ENCODE measurements around the gene WAC. TPM values are rescaled to one million over a fixed set of nuclear protein-coding genes. Genes with fewer than 3 reads are reported as not detected.
A peak's percentile ranks its signal among the peaks of the same experiment; 100 is the strongest.

WAC gene
- total and polyA plus RNA-seq, 7 donors = 39.1 to 180 (median 132) TPM

DNA sequence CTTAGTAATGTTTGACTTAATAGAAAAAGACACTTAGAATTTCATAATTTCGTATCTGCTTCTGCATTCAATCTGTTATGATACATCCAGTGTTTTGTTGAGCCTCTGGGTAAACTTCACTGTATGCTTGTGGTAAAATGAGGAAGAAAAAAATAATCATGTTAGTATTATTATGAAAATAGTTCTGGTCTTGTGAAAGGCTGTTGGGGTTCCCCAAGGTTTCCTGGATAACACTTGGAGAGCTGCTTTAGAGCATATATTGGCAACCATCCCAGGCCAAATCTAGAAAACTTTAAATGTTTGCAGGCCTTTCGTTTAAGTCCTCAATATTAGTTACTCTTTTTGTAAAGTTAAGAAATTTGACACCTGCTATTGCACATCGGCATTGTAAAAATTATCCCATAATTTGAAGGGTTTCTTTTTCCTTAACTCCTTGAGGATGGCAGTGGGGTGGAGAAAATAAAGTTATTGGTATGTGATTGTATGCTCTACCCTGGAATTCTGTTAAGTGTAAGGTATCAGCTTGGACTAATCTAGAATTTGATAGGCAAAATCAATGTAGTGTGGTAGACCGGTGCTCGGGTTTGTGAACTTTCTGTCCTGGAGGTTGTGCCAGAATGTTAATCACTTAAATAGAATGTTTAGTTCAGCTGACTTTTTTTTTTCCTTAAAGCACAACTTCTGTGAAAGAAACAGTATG lies 54.5 kb downstream of the WAC start:
- TF ChIP-seq EP300 (IDR thresholded peaks at IDR 0.05) (no peak), POLR2AphosphoS5 (IDR thresholded peaks at IDR 0.05) (no peak), POLR2A (IDR thresholded peaks at IDR 0.05) (no peak)
- TF ChIP-seq, protein P1, sequence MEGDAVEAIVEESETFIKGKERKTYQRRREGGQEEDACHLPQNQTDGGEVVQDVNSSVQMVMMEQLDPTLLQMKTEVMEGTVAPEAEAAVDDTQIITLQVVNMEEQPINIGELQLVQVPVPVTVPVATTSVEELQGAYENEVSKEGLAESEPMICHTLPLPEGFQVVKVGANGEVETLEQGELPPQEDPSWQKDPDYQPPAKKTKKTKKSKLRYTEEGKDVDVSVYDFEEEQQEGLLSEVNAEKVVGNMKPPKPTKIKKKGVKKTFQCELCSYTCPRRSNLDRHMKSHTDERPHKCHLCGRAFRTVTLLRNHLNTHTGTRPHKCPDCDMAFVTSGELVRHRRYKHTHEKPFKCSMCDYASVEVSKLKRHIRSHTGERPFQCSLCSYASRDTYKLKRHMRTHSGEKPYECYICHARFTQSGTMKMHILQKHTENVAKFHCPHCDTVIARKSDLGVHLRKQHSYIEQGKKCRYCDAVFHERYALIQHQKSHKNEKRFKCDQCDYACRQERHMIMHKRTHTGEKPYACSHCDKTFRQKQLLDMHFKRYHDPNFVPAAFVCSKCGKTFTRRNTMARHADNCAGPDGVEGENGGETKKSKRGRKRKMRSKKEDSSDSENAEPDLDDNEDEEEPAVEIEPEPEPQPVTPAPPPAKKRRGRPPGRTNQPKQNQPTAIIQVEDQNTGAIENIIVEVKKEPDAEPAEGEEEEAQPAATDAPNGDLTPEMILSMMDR (IDR thresholded peaks at IDR 0.05) = no peak
- Histone ChIP-seq H3K27me3 (no peaks in the 10 kb centered on the region), H3K27ac (peak overlapping the region; percentile 36 to 62 (median 50)), H3K4me3 (no peak overlapping the region), H3K4me1 (peaks cover 0 to 49% (median 28%) of the 10 kb centered on the region in 4 donors), H3K36me3 (peaks cover 0 to 58% (median 8%) of the 10 kb centered on the region in 4 donors), H3K9me3 (no peaks in the 10 kb centered on the region)
- DNase-seq = no peak
- WGBS, 2 donors = 59 to 68% methylated on average over 5 of the region's 5 CpGs
- intact Hi-C loops (cut with DNase I) = loop anchor here (5.0 kb wide), 2 partner anchors 55 to 155 kb away; partner anchors contain the start of gene WAC

DNA sequence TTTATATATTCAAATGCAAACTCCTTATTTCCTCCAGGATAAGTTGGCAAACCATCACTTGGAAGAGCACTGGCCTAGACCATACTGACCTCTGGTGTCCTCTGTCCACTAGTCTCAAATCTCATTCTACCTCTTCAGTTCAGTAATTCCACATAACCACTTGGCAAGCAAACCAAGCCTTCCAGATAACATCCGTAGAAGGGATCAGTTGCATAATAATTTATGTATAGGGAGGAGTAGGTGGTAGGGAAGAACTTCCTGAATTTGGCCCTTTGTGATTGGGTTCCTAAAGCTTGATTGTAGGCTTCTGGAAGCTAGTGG lies 55.0 kb downstream of the WAC start:
- H3K36me3 ChIP-seq = peaks cover 0 to 63% (median 9%) of the 10 kb centered on the region in 4 donors
- H3K27ac ChIP-seq = peak overlapping the region; percentile 36 to 62 (median 50)
- H3K4me1 ChIP-seq = peaks cover 0 to 48% (median 29%) of the 10 kb centered on the region in 4 donors
- intact Hi-C loops (cut with DNase I) = loop anchor here (5.0 kb wide), 2 partner anchors 56 to 156 kb away; partner anchors contain the start of gene WAC
- no peak for TF ChIP-seq POLR2AphosphoS5 (IDR thresholded peaks at IDR 0.05)
- no peak for TF ChIP-seq EP300 (IDR thresholded peaks at IDR 0.05)
- TF ChIP-seq POLR2A (IDR thresholded peaks at IDR 0.05) = no peak
- TF ChIP-seq, protein P1 (IDR thresholded peaks at IDR 0.05) = no peak
- H3K9me3 ChIP-seq = no peaks in the 10 kb centered on the region
- DNase-seq = no peak
- H3K4me3 ChIP-seq = no peak overlapping the region
- WGBS, 2 donors = 5 to 34% methylated on average over 1 of the region's 1 CpG
- H3K27me3 ChIP-seq = no peaks in the 10 kb centered on the region

DNA sequence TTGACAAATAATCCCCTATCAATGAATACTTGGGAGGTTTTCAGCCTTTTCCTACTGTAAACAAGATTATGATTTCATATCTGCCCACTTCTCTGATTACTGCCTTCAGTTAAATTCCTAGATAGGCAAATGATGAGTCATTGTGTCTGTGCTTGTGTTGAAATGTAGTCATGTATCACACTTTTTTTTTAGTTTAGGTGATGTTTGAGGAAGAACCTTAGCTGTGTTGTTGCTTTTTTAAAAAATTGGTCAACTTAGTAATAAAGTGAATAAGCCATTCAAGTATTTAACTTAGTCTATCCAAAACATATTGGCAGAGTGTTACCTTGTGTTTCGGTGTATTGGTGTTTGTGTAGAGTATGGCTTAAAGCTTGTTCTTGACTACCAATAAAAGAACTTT lies 60.0 kb downstream of the WAC start:
- H3K4me1 ChIP-seq = peaks cover 0 to 52% (median 39%) of the 10 kb centered on the region in 4 donors
- WGBS, 2 donors = 94 to 99% methylated on average over 1 of the region's 1 CpG
- no peak for DNase-seq
- H3K36me3 ChIP-seq = peaks cover 0 to 35% (median 9%) of the 10 kb centered on the region in 4 donors
- no peak overlapping the region for H3K4me3 ChIP-seq
- no peak overlapping the region for H3K27ac ChIP-seq
- no peaks in the 10 kb centered on the region for H3K27me3 ChIP-seq
- TF ChIP-seq POLR2A (IDR thresholded peaks at IDR 0.05) (no peak), POLR2AphosphoS5 (IDR thresholded peaks at IDR 0.05) (no peak), EP300 (IDR thresholded peaks at IDR 0.05) (no peak)
- TF ChIP-seq, protein P1 (IDR thresholded peaks at IDR 0.05) = no peak
- intact Hi-C loops (cut with DNase I) = no loop called here
- H3K9me3 ChIP-seq = no peaks in the 10 kb centered on the region

DNA sequence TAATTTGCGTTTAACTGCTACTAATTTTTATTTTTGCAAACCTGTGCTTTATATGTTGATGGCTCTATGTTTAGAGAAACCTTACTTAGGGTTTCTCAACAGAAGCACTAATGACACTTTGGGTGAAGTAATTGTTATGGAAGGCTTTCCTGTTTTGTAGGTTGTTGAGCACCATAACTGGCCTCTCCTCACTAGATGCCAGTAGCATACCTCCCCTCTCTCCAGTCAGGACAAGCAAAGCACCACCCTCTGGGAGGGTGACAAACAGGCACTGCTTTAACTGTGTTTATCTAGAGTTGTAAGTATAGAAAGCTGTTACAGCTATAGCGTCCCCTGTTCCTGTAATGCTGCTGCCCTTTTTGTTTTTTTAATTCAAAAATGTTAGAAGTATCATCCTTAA lies 60.9 kb downstream of the WAC start:
- 44 to 72% methylated on average over 2 of the region's 2 CpGs for WGBS, 2 donors
- peaks cover 0 to 35% (median 9%) of the 10 kb centered on the region in 4 donors for H3K36me3 ChIP-seq
- intact Hi-C loops (cut with DNase I) = no loop called here
- peaks cover 0 to 52% (median 37%) of the 10 kb centered on the region in 4 donors for H3K4me1 ChIP-seq
- no peak overlapping the region for H3K27ac ChIP-seq
- no peak for TF ChIP-seq POLR2AphosphoS5 (IDR thresholded peaks at IDR 0.05)
- TF ChIP-seq POLR2A (IDR thresholded peaks at IDR 0.05) = no peak
- TF ChIP-seq, protein P1 (IDR thresholded peaks at IDR 0.05) = no peak
- TF ChIP-seq EP300 (IDR thresholded peaks at IDR 0.05) = no peak
- no peaks in the 10 kb centered on the region for H3K27me3 ChIP-seq
- no peak for DNase-seq
- no peak overlapping the region for H3K4me3 ChIP-seq
- H3K9me3 ChIP-seq = no peaks in the 10 kb centered on the region
